Measurements from ENCODE around the gene EIF4A2.

DNA sequence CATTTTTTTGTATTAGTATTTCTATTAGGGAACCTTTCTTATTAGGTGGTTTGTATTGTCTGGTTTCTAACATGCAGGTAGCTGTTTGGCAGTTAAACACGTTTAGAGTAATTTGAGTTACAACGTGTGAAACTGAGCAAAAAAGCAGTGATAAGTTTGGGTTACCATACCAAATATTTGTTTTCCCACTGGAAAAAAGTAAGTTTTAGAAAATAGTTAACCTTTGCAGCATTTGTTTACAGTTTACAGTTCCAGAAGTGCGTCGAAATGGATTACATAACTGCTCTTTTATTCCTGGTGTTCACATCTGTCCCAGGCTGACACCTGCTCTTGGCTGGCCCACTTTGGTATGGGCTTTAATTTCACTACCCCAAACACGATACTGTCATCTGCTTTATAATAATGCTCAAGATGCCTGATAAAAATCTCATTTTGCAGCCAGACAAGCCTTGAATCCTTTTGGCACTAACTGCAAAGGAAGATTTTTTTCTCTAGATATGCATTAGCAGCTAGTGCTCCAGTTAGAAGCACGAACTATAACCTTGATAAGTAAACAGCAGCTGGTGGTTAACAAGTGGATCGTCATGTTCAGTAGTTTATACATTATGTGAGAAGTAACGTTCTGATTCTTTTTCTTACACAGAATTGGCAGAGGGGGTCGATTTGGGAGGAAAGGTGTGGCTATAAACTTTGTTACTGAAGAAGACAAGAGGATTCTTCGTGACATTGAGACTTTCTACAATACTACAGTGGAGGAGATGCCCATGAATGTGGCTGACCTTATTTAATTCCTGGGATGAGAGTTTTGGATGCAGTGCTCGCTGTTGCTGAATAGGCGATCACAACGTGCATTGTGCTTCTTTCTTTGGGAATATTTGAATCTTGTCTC, 5.3 kb downstream of the EIF4A2 start:
- TF ChIP-seq, protein P1, sequence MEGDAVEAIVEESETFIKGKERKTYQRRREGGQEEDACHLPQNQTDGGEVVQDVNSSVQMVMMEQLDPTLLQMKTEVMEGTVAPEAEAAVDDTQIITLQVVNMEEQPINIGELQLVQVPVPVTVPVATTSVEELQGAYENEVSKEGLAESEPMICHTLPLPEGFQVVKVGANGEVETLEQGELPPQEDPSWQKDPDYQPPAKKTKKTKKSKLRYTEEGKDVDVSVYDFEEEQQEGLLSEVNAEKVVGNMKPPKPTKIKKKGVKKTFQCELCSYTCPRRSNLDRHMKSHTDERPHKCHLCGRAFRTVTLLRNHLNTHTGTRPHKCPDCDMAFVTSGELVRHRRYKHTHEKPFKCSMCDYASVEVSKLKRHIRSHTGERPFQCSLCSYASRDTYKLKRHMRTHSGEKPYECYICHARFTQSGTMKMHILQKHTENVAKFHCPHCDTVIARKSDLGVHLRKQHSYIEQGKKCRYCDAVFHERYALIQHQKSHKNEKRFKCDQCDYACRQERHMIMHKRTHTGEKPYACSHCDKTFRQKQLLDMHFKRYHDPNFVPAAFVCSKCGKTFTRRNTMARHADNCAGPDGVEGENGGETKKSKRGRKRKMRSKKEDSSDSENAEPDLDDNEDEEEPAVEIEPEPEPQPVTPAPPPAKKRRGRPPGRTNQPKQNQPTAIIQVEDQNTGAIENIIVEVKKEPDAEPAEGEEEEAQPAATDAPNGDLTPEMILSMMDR (IDR thresholded peaks at IDR 0.05): no peak
- TF ChIP-seq NRF1 (IDR thresholded peaks at IDR 0.05; ENCODE audit: low read depth, low read length): no peak
- no peak for TF ChIP-seq USF2 (IDR thresholded peaks at IDR 0.05; ENCODE audit: borderline replicate concordance, low read depth, low read length)
